GM21447 (cell line): ENCODE measurements around the gene TAF3.

ENCODE experiments used
- ATAC-seq: cut with Tn5 transposase; IDR thresholded peaks from one replicate; pipeline ENCODE4 v1.9.1; 2021; ENCODE audit not compliant: unreplicated experiment

The TAF3 gene

GRCh38 chr10:7876541-7877127 lies 58.3 kb downstream of the TAF3 start:
- ATAC-seq: no peak

GRCh38 chr10:7881119-7881518 lies 62.8 kb downstream of the TAF3 start:
- ATAC-seq: no peak

- no peak for ATAC-seq
These were observed 67.8 kb downstream of the TAF3 start for GRCh38 chr10:7886056-7886455.

GRCh38 chr10:7887174-7887816 lies 69.0 kb downstream of the TAF3 start:
- no peak for ATAC-seq

- peak; percentile 65 for ATAC-seq
These were observed 71.7 kb downstream of the TAF3 start for GRCh38 chr10:7889947-7890542.

GRCh38 chr10:7890781-7891180 lies 72.5 kb downstream of the TAF3 start:
- no peak for ATAC-seq

GRCh38 chr10:7891634-7892033 lies 73.3 kb downstream of the TAF3 start:
- ATAC-seq: no peak

GRCh38 chr10:7892146-7892545 lies 73.8 kb downstream of the TAF3 start:
- no peak for ATAC-seq

GRCh38 chr10:7895699-7896090 lies 77.4 kb downstream of the TAF3 start:
- ATAC-seq: no peak

GRCh38 chr10:7896297-7896696 lies 78.0 kb downstream of the TAF3 start:
- no peak for ATAC-seq

GRCh38 chr10:7901256-7901655 lies 83.0 kb downstream of the TAF3 start:
- ATAC-seq: no peak

- ATAC-seq: no peak
These were observed 84.1 kb downstream of the TAF3 start for GRCh38 chr10:7902413-7902812.

- no peak for ATAC-seq
These were observed 85.5 kb downstream of the TAF3 start for GRCh38 chr10:7903851-7904250.

GRCh38 chr10:7906128-7906527 lies 87.8 kb downstream of the TAF3 start:
- no peak for ATAC-seq

GRCh38 chr10:7908541-7909210 lies 90.4 kb downstream of the TAF3 start:
- ATAC-seq: no peak

- ATAC-seq: no peak
These were observed 95.0 kb downstream of the TAF3 start for GRCh38 chr10:7913126-7913872.

- ATAC-seq: no peak
These were observed 97.7 kb downstream of the TAF3 start for GRCh38 chr10:7915923-7916536.

- no peak for ATAC-seq
These were observed 99.4 kb downstream of the TAF3 start for GRCh38 chr10:7917736-7918135.

GRCh38 chr10:7922707-7923106 lies 104.4 kb downstream of the TAF3 start:
- ATAC-seq: no peak

- no peak for ATAC-seq
These were observed 110.2 kb downstream of the TAF3 start for GRCh38 chr10:7928536-7928935.
